IPS-18c (cell line): ENCODE results near the gene SULT1A2.
"Not testable (repeated sequence)": the region's sequence is repeated elsewhere in the genome, so short reads cannot be mapped to it uniquely, and the experiment has no call there.

Experiments used
- H3K4me3 ChIP-seq: 2 replicates; pipeline ENCODE4 v1.7.0; 2013; ENCODE audit warnings: low read depth, mild to moderate bottlenecking, low read length, moderate library complexity; ENCODE audit not compliant: insufficient read depth
- H3K9me3 ChIP-seq: one replicate; pipeline ENCODE4 v1.6.1; 2013; ENCODE audit warnings: mild to moderate bottlenecking, low read length, moderate library complexity; ENCODE audit not compliant: control insufficient read depth, insufficient read depth

SULT1A2 gene

GRCh38 chr16:28612359-28613280 lies 15.8 kb upstream of the SULT1A2 start:
- not testable (repeated sequence) for H3K9me3 ChIP-seq, H3K4me3 ChIP-seq

DNA sequence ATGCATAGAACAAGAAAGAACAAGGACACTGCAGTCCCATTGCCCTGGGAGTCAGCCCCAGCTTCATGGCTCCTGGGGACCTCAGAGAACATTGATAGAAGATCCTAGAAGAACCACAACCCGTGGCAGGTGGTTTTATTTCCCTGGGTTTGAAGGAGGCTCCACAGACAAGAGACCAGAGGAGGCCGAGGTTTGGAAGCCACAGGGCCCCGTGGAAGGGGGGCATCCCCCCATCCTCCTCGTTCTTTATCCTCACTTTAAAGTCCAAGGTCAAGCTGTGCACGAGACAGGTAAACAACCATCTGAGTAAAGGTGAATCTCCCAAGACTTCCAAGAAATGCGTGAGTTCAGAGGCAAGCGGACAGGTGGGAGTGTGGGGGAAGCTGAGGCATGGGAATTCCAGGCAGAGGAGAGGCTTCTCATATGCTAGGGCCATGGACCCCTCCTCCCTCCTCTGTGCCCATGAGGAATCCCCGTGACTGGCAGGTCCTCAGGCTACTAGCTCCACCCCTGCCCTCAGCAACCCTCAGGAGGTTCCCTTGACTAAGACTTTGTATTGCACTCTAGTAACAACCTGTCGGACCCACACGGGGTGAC lies 13.8 kb upstream of the SULT1A2 start:
- H3K4me3 ChIP-seq: no peak overlapping the region

GRCh38 chr16:28609631-28610594 lies 13.1 kb upstream of the SULT1A2 start, which contains the start of gene SULT1A1:
SULT1A1 (minus strand) TSS chr16:28610044; CDS start chr16:28608855, 1,189 bp downstream.
- Histone ChIP-seq H3K9me3 (no peaks in the 10 kb centered on the region), H3K4me3 (no peak within 1 kb of the TSS)

More for the DNA sequence above, 13.8 kb upstream of the SULT1A2 start:
- no peaks in the 10 kb centered on the region for H3K9me3 ChIP-seq

GRCh38 chr16:28608867-28609596 lies 12.2 kb upstream of the SULT1A2 start:
- H3K4me3 ChIP-seq, H3K9me3 ChIP-seq: not testable (repeated sequence)

GRCh38 chr16:28608496-28608808 lies 11.6 kb upstream of the SULT1A2 start:
- not testable (repeated sequence) for H3K9me3 ChIP-seq, H3K4me3 ChIP-seq

GRCh38 chr16:28607681-28608495 lies 11.0 kb upstream of the SULT1A2 start:
- not testable (repeated sequence) for H3K9me3 ChIP-seq, H3K4me3 ChIP-seq

DNA sequence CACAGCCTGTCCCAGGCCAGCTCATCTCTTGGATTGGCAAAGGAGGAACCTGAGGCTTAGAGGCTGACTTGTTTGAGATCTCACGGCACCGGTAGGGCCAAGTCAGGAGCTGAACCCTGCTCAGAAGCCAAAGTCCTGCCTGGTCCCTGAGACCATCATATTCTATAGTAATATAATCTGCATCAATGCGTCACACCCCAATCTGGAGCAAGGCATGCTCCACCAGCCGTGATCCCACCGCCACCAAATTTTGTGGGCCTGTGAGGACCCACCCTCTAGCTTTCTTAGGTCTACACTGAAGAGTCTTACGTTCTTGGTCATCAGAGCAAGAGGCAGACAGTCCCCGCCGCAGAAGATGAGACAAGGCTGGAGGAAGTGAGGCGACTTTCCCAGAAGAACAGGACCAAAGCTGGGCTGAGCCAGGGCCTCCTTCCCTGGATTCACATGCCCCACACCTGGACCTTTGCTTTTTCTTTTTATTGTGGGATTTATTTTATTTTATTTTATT lies 10.3 kb upstream of the SULT1A2 start:
- no peak overlapping the region for H3K4me3 ChIP-seq

DNA sequence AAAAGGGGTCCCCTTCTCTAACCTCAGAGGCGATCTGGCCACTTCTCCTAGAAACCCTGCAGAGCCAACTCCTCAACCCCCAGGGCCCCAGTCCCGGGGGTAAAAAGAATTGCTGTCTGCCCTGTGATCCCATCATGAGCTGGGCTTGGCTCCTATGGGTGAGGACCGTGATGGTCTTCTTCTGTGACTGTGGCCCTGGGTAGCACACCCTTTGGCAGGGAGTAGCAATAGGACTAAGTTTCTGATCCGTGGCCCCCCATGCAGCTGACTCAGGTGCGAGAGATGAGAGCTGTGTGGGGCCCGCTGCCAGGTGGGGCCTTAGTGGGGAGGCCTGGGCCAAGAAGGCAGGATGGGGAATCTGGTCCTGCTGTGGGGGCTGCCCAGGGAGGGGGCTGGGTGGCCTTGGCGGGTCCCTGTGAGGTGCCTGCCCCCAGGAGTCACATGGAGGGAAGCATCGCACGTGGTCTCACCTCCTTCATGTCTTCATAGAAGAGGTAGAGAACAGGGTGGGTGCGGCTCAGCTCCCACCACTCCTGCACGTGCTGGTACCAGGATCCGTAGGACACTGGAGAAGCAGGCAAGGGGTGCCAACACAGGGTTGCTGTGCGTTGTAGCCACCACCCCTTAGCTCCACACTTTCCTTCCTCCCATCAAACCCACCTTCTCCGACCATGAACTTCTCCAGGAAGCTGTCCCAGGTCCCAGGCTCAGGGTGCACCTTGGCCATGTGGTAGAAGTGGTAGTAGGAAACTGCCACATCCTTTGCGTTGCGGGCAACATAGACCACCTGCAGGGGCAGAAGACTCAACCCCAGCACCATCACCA lies 9.7 kb upstream of the SULT1A2 start:
- Histone ChIP-seq H3K4me3 (no peak overlapping the region), H3K9me3 (no peaks in the 10 kb centered on the region)

More for the DNA sequence above, 10.3 kb upstream of the SULT1A2 start:
- no peaks in the 10 kb centered on the region for H3K9me3 ChIP-seq

- Histone ChIP-seq H3K4me3 (no peak overlapping the region), H3K9me3 (no peaks in the 10 kb centered on the region)
Observed at GRCh38 chr16:28604186-28604565, 7.3 kb upstream of the SULT1A2 start.

DNA sequence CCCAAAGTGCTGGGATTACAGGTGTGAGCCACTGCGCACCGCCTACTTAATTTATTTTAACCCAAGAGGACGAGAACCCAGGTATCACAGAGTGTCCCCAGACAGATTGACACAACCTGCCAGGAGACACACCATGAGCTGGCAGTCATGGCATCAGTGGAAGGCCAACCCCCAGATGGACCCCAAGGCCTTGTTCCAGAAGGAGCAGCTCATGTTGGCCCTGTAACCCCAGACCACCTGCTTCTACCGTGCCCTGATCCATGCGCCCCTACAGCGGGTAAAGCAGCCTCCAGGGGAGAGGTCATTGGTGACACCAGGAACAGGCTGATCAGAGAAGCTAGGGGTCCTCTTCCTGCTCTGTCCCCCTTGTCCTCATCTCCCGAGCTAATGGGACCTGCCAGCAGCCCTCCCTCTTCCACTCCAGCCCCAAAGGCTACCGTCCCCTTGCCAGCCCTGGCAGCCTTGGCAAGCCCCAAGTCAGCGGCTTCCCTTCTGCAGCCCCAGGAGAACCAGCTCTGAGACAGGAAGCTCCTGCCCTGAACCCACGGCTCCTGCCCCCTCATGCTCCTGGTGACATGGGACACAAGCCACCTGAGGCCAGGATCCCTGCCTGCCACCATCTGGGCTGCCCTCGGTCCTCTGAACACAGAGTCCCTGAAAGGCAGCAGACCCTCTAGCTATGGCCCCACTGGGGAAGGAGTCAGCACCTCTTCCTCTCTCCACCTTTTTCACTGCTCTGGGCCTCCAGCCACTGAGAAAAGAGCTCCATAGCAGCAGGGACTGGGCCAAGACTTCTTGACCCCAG lies 6.7 kb upstream of the SULT1A2 start:
- Histone ChIP-seq H3K9me3 (no peaks in the 10 kb centered on the region), H3K4me3 (no peak overlapping the region)

DNA sequence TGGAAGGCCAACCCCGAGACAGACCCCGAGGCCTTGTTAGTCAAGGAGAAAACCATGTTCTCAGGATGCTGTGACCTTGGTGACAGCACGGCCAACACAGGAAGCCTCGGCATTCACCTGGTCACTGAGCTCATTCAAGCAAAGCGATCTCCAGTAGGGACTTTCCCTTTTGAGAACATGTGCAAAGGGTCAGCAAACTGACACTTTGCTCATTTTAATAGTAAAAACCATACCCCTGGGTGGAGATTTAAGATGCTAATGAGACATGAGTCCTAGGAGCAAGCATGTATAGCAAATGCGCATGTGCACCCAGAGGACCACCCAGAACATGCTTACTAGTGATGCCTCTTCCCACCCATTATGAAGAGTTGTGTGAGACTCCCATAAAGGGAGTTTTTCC lies 5.7 kb upstream of the SULT1A2 start:
- H3K9me3 ChIP-seq: no peaks in the 10 kb centered on the region
- H3K4me3 ChIP-seq: no peak overlapping the region; the same call in 1 of the 2 replicates

DNA sequence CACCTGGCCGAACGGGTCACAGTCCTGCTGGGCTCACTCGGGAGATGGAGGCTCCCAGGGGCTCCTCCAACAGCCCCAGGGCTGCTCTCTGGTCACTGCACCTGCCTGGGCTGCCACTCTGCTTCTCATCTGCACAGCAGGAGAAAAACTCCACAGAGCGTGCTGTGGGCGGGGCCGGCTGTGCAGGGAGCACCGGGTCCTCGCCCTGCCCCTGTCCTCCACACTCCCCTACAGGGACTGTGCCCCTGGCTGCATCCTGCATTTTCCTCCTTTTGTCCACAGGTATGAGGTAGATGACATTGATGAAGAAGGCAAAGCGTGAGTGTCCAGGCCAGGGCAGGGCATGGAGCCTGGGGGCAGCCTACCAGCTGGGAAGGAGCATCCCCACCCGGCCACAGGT lies 5.2 kb upstream of the SULT1A2 start:
- H3K9me3 ChIP-seq, H3K4me3 ChIP-seq: not testable (repeated sequence)

- not testable (repeated sequence) for H3K9me3 ChIP-seq, H3K4me3 ChIP-seq
Observed at GRCh38 chr16:28601589-28601988, 4.7 kb upstream of the SULT1A2 start.

DNA sequence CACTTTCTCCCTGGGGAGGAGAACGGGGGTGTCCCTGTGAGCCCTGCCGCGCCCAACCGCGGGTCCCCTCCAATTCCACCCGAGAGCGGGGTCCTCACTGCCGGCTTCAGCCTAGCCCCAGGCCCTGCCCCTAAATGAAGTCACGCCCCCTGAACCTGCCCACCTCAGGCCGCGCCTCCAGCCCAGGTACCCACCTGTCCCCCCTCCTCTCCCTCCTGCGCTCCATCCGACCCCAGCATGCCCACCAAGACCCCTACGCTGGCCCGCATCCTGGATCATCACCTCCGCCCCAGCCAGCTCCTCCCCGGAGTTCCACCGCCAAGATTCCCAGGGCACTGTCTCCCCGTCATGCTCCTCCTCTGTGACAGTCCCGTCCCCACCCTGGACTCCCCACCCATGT lies 4.1 kb upstream of the SULT1A2 start:
- H3K4me3 ChIP-seq, H3K9me3 ChIP-seq: not testable (repeated sequence)
